IMR-90 (cell line): ENCODE data around the gene KCTD5.
"Not testable (repeated sequence)": the region's sequence is repeated elsewhere in the genome, so short reads cannot be mapped to it uniquely, and the experiment has no call there.

Source experiments
- BHLHE40 ChIP-seq: fragments of 150-350 bp; IDR thresholded peaks from 2 replicates; pipeline ENCODE4 v1.6.1; 2016; ENCODE audit warnings: mild to moderate bottlenecking, low read depth, low read length
- CEBPB ChIP-seq: IDR thresholded peaks from 2 replicates; pipeline ENCODE4 v1.6.1; 2012; ENCODE audit warnings: low read depth, low read length, improper control_type of control experiment
- MAZ ChIP-seq: IDR thresholded peaks from 2 replicates; pipeline ENCODE4 v1.6.1; 2012; ENCODE audit warnings: low read depth, mild to moderate bottlenecking, low read length, improper control_type of control experiment, moderate library complexity, borderline replicate concordance
- POLR2A ChIP-seq: IDR thresholded peaks from 2 replicates; pipeline ENCODE4 v1.6.1; 2012; ENCODE audit warnings: mild to moderate bottlenecking, low read depth, low read length
- RCOR1 ChIP-seq: IDR thresholded peaks from 2 replicates; pipeline ENCODE4 v1.6.1; 2012; ENCODE audit warnings: mild to moderate bottlenecking, low read length, improper control_type of control experiment; ENCODE audit not compliant: insufficient replicate concordance
- TF ChIP-seq, protein P1 (sequence below): conservative IDR thresholded peaks from 2 replicates; pipeline ENCODE4 v1.5.1; 2012; ENCODE audit warnings: mild to moderate bottlenecking, low read depth, low read length, improper control_type of control experiment

DNA sequence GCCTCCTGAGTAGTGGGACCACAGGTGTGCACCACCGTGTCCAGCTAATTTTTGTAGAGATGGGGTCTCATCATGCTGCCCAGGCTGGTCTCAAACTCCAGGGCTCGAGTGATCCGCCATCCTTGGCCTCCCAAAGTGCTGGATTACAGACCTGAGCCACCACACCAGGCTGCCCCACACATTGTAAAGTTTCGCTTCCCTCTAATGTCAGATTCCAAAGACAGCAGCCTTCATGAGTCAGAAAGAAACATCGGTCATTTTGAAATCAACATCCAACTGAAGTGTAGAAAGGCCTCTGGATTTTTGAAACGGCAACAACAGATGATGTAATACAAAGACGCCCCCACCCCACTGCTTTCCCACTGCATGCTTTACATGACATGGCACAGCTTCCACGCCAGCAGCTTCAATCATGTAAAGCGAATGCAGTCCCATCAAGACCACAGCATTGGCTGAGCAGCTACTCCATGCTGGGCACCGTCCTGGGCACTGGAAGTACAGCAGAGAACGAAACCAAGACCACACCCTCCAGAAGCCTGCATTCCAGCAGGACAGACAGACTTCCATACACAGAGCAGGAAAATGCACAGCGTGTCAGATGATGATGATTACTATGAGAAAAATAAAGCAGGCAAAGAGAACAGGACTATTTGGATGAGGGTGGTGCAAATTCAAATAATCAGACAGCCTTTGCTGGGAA is 37.4 kb upstream of the KCTD5 start:
- TF ChIP-seq, protein P1, sequence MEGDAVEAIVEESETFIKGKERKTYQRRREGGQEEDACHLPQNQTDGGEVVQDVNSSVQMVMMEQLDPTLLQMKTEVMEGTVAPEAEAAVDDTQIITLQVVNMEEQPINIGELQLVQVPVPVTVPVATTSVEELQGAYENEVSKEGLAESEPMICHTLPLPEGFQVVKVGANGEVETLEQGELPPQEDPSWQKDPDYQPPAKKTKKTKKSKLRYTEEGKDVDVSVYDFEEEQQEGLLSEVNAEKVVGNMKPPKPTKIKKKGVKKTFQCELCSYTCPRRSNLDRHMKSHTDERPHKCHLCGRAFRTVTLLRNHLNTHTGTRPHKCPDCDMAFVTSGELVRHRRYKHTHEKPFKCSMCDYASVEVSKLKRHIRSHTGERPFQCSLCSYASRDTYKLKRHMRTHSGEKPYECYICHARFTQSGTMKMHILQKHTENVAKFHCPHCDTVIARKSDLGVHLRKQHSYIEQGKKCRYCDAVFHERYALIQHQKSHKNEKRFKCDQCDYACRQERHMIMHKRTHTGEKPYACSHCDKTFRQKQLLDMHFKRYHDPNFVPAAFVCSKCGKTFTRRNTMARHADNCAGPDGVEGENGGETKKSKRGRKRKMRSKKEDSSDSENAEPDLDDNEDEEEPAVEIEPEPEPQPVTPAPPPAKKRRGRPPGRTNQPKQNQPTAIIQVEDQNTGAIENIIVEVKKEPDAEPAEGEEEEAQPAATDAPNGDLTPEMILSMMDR: not testable (repeated sequence)
- not testable (repeated sequence) for TF ChIP-seq MAZ, POLR2A, RCOR1, BHLHE40, CEBPB
